GM19025 (cell line): ENCODE results near the gene CASP2.

Source experiments
- ATAC-seq: cut with Tn5 transposase; IDR thresholded peaks from one replicate; pipeline ENCODE4 v1.9.1; 2021; ENCODE audit warnings: mild to moderate bottlenecking, low read depth, moderate library complexity; ENCODE audit not compliant: unreplicated experiment

Gene CASP2

GRCh38 chr7:143287935-143288826, at the start of gene CASP2:
Gene CASP2, plus strand, starts transcription at chr7:143288351. Its CDS starts 105 bp downstream, at chr7:143288456.
- peak; percentile 91 for ATAC-seq

- ATAC-seq: no peak
These were observed 48.3 kb upstream of the CASP2 start for GRCh38 chr7:143239813-143240212.

- peak; percentile 81 for ATAC-seq
These were observed 47.6 kb upstream of the CASP2 start for GRCh38 chr7:143240291-143241168.

GRCh38 chr7:143242306-143242705, 45.8 kb upstream of the CASP2 start:
- no peak for ATAC-seq

- no peak for ATAC-seq
These were observed 45.0 kb upstream of the CASP2 start for GRCh38 chr7:143243111-143243510.

- ATAC-seq: no peak
These were observed 44.5 kb upstream of the CASP2 start for GRCh38 chr7:143243614-143244013.

- ATAC-seq: no peak
These were observed 43.8 kb upstream of the CASP2 start for GRCh38 chr7:143244321-143244720.

- no peak for ATAC-seq
These were observed 43.0 kb upstream of the CASP2 start for GRCh38 chr7:143245123-143245522.

GRCh38 chr7:143247372-143247771, 40.8 kb upstream of the CASP2 start:
- no peak for ATAC-seq

- ATAC-seq: no peak
These were observed 39.3 kb upstream of the CASP2 start for GRCh38 chr7:143248761-143249354.

GRCh38 chr7:143250199-143250598, 38.0 kb upstream of the CASP2 start:
- no peak for ATAC-seq

- no peak for ATAC-seq
These were observed 37.3 kb upstream of the CASP2 start for GRCh38 chr7:143250822-143251221.

GRCh38 chr7:143252006-143252405, 36.1 kb upstream of the CASP2 start:
- no peak for ATAC-seq

GRCh38 chr7:143255564-143255963, 32.6 kb upstream of the CASP2 start:
- ATAC-seq: no peak

- no peak for ATAC-seq
These were observed 31.8 kb upstream of the CASP2 start for GRCh38 chr7:143256325-143256724.

- ATAC-seq: no peak
These were observed 31.2 kb upstream of the CASP2 start for GRCh38 chr7:143256932-143257331.

GRCh38 chr7:143257501-143257900, 30.6 kb upstream of the CASP2 start:
- ATAC-seq: no peak

- ATAC-seq: no peak
These were observed 29.3 kb upstream of the CASP2 start for GRCh38 chr7:143258831-143259230.

- no peak for ATAC-seq
These were observed 28.4 kb upstream of the CASP2 start for GRCh38 chr7:143259765-143260164.

GRCh38 chr7:143261901-143262300, 26.2 kb upstream of the CASP2 start:
- ATAC-seq: no peak
